SU-DHL-6 (cell line): Measurements from ENCODE around the gene CD101.

Experiments used
- CTCF ChIP-seq: fragments of 200-600 bp; sonication (generic); IDR thresholded peaks from one replicate; pipeline ENCODE4 v1.5.1; 2017; ENCODE audit warnings: antibody characterized with exemption, mild to moderate bottlenecking, low read length, moderate library complexity; ENCODE audit not compliant: insufficient read depth, poor library complexity, severe bottlenecking
- EZH2phosphoT487 ChIP-seq: fragments of 200-600 bp; sonication (generic), shearing (Covaris generic); conservative IDR thresholded peaks from 2 replicates; pipeline ENCODE4 v1.6.1; 2018; ENCODE audit warnings: mild to moderate bottlenecking, antibody characterized with exemption, low read length, moderate library complexity, mixed read lengths

GRCh38 chr1:116997636-116998035 is 3.9 kb upstream of the CD101 start:
- TF ChIP-seq CTCF: no peak
- no peak for TF ChIP-seq EZH2phosphoT487
